Esophagus muscularis mucosa (tissue), 3 donors: ENCODE measurements around the gene CNOT1.
"Not testable (repeated sequence)": the region's sequence is repeated elsewhere in the genome, so short reads cannot be mapped to it uniquely, and the experiment has no call there.

ENCODE experiments used
- EP300 ChIP-seq: sonication (generic); formaldehyde crosslinking; IDR thresholded peaks from one replicate; pipeline ENCODE4 v1.6.1; 2017; ENCODE audit warnings: antibody characterized with exemption
- TF ChIP-seq, protein P1 (sequence below), 3 experiments: fragments of 200-600 bp in 2 of 3; fragments of 450-650 bp in 1 of 3; sonication (generic) in 2 of 3; IDR thresholded peaks; one replicate each; pipeline ENCODE4 v1.5.1; 2017 to 2019; ENCODE audit warnings: antibody characterized with exemption in 3 of 3, mild to moderate bottlenecking in 2 of 3, moderate library complexity in 1 of 3

DNA sequence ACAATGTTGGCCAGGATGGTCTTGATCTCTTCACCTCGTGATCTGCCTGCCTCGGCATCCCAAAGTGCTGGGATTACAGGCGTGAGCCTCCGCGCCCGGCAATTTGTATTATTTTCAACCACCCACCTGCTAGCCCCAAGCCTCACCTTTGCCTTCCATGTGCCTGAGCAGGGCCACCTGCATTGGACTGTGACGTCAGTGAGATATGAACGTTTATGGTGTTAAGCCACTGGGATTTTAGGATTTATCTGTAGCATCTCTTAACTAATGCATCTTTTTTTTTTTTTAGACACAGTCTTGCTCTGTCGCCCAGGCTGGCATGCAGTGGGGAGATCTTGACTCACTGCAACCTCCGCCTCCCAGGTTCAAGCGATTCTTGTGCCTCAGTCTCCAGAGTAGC, 30.3 kb upstream of the CNOT1 start:
- TF ChIP-seq, protein P1, sequence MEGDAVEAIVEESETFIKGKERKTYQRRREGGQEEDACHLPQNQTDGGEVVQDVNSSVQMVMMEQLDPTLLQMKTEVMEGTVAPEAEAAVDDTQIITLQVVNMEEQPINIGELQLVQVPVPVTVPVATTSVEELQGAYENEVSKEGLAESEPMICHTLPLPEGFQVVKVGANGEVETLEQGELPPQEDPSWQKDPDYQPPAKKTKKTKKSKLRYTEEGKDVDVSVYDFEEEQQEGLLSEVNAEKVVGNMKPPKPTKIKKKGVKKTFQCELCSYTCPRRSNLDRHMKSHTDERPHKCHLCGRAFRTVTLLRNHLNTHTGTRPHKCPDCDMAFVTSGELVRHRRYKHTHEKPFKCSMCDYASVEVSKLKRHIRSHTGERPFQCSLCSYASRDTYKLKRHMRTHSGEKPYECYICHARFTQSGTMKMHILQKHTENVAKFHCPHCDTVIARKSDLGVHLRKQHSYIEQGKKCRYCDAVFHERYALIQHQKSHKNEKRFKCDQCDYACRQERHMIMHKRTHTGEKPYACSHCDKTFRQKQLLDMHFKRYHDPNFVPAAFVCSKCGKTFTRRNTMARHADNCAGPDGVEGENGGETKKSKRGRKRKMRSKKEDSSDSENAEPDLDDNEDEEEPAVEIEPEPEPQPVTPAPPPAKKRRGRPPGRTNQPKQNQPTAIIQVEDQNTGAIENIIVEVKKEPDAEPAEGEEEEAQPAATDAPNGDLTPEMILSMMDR (IDR thresholded peaks at IDR 0.05), result not testable (repeated sequence)
- TF ChIP-seq EP300, result not testable (repeated sequence)
